ENCODE results near the gene KDM2A.
"Not testable (repeated sequence)": the region's sequence is repeated elsewhere in the genome, so short reads cannot be mapped to it uniquely, and the experiment has no call there.

The KDM2A gene

DNA sequence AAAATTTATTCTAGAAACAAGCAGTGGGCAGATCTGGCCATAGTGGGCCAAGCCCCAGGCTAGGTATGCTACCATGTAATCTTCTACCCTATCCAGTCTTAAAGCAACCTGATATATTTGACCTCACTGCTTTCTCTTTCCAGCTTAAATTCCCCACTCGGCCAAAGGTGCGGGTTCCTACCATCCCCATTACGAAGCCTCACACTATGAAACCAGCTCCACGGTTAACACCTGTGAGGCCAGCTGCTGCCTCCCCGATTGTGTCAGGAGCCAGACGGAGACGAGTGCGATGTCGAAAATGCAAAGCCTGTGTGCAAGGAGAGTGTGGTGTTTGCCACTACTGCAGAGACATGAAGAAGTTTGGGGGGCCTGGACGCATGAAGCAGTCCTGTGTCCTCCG is 126.0 kb downstream of the KDM2A start:
- Mint-ChIP-seq H3K27me3 (no peaks in the 10 kb centered on the region), H3K4me1 (ENCODE audit: low read depth) (peaks cover 69% of the 10 kb centered on the region), H3K9me3 (no peaks in the 10 kb centered on the region), H3K36me3 (ENCODE audit: low read depth) (peaks cover 98% of the 10 kb centered on the region), H3K27ac (peak overlapping the region; percentile 60), H3K4me3 (no peak overlapping the region)
- DNase-seq = no peak

- DNase-seq = no peak
- Mint-ChIP-seq H3K36me3 (ENCODE audit: low read depth) (peaks cover 99% of the 10 kb centered on the region), H3K4me1 (ENCODE audit: low read depth) (peaks cover 80% of the 10 kb centered on the region), H3K27me3 (no peaks in the 10 kb centered on the region), H3K27ac (peak overlapping the region; percentile 73), H3K9me3 (no peaks in the 10 kb centered on the region), H3K4me3 (no peak overlapping the region)
Measured at GRCh38 chr11:67247946-67248550, 129.0 kb downstream of the KDM2A start.

DNA sequence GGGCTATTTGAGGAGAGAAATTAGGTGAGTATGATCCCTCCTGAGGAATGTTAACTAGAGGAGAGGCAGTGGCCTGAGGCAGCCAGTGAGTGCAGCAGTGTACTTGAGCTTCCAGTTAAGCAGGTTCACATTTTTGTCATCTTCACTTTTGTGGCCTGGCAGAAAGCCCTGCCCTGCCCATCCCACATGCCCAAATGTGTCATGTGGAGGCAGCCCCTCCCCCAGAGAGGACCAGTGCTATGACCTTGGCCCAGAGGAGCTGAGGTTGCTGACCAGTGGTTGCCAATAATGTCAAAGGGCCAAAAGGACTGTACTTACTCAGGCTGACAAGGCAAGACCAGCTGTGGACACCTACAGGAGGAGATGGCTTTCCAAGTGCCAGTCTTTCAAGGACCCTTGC is 129.6 kb downstream of the KDM2A start:
- Mint-ChIP-seq H3K9me3 (no peaks in the 10 kb centered on the region), H3K27ac (peak overlapping the region; percentile 73), H3K4me1 (ENCODE audit: low read depth) (peaks cover 82% of the 10 kb centered on the region), H3K4me3 (no peak overlapping the region), H3K36me3 (ENCODE audit: low read depth) (peaks cover 99% of the 10 kb centered on the region), H3K27me3 (no peaks in the 10 kb centered on the region)
- DNase-seq = no peak

GRCh38 chr11:67250059-67251043 is 131.3 kb downstream of the KDM2A start:
- no peak overlapping the region for H3K4me3 Mint-ChIP-seq
- H3K9me3 Mint-ChIP-seq = no peaks in the 10 kb centered on the region
- DNase-seq = no peak
- peaks cover 71% of the 10 kb centered on the region for H3K4me1 Mint-ChIP-seq (ENCODE audit: low read depth)
- peaks cover 99% of the 10 kb centered on the region for H3K36me3 Mint-ChIP-seq (ENCODE audit: low read depth)
- H3K27me3 Mint-ChIP-seq = no peaks in the 10 kb centered on the region
- peak overlapping the region; percentile 77 for H3K27ac Mint-ChIP-seq

DNA sequence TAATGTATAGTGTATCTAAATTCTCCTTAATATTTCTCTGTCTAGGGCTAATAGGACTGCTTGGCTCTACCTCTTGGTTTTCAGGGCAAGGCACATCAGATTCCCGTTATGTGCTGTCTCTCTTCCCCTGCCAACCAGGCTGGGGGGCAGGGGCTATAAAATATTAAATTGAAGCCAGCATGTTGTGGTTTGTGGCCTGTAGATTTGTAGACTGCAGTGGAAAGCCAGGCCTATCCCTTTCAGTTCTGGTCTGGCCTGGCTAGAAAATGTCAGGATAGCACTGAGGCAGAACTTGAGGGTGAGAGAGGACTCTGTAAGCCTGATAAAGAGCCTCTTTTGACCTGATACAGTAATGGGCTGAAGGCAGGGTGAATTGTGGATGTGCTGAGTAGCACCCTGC is 132.8 kb downstream of the KDM2A start:
- DNase-seq = no peak
- Mint-ChIP-seq H3K27me3 (no peaks in the 10 kb centered on the region), H3K27ac (peak overlapping the region; percentile 70), H3K4me3 (no peak overlapping the region), H3K9me3 (no peaks in the 10 kb centered on the region), H3K36me3 (ENCODE audit: low read depth) (peaks cover 99% of the 10 kb centered on the region), H3K4me1 (ENCODE audit: low read depth) (peaks cover 58% of the 10 kb centered on the region)

DNA sequence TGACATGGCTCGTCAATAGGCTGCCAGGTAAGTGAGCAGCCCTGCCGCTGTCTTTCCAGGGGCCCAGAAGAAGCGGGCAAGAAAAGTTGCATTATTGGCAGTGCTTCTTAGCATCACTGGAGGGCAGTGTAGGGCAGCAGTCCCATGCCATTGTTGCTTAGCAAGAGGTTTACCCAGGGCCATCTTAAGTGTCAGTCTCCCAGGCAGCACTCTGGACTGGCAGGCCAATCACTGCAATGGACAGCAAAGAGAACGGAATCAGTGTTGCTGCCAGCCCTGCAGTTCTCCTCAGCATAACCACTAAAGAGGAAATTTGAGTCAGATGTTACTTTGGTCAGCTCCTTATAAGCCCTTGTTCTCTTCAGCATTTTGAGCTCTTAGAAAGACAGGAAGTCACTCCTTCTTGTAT is 133.8 kb downstream of the KDM2A start:
- no peak overlapping the region for H3K4me3 Mint-ChIP-seq
- H3K27me3 Mint-ChIP-seq = no peaks in the 10 kb centered on the region
- DNase-seq = no peak
- H3K36me3 Mint-ChIP-seq (ENCODE audit: low read depth) = peaks cover 99% of the 10 kb centered on the region
- peak overlapping the region; percentile 70 for H3K27ac Mint-ChIP-seq
- no peaks in the 10 kb centered on the region for H3K9me3 Mint-ChIP-seq
- H3K4me1 Mint-ChIP-seq (ENCODE audit: low read depth) = peaks cover 57% of the 10 kb centered on the region

GRCh38 chr11:67253872-67254624 is 135.0 kb downstream of the KDM2A start:
- peak overlapping the region; percentile 70 for H3K27ac Mint-ChIP-seq

GRCh38 chr11:67254798-67255197 is 135.7 kb downstream of the KDM2A start:
- peak overlapping the region; percentile 70 for H3K27ac Mint-ChIP-seq
- H3K27me3 Mint-ChIP-seq = no peaks in the 10 kb centered on the region
- no peaks in the 10 kb centered on the region for H3K9me3 Mint-ChIP-seq
- H3K4me1 Mint-ChIP-seq (ENCODE audit: low read depth) = peaks cover 42% of the 10 kb centered on the region
- peaks cover 79% of the 10 kb centered on the region for H3K36me3 Mint-ChIP-seq (ENCODE audit: low read depth)
- no peak overlapping the region for H3K4me3 Mint-ChIP-seq
- DNase-seq = no peak

More at GRCh38 chr11:67253872-67254624, 135.0 kb downstream of the KDM2A start:
- H3K4me1 Mint-ChIP-seq (ENCODE audit: low read depth) = peaks cover 47% of the 10 kb centered on the region
- no peaks in the 10 kb centered on the region for H3K27me3 Mint-ChIP-seq
- no peak for DNase-seq
- no peak overlapping the region for H3K4me3 Mint-ChIP-seq
- peaks cover 86% of the 10 kb centered on the region for H3K36me3 Mint-ChIP-seq (ENCODE audit: low read depth)
- no peaks in the 10 kb centered on the region for H3K9me3 Mint-ChIP-seq

DNA sequence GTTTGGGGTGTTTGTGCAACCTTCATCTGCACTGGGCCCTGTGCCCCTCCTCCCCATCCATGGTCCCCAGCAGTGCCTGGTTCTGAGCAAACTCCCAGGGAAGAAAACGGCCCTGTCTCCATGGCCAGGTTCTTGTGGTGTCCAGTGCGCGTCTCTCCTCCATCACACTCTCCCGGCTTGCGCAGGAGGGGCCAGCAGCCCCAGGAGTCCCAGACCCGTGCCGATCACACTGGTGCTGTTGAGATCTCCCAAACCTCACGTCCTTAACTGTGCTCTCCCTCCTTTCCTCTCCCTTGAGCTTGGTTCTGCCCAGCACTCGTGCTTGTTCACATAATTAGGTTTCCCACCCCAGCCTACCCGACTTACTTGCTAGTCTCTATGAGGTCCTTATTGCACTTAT is 136.3 kb downstream of the KDM2A start:
- Mint-ChIP-seq H3K27ac (peak overlapping the region; percentile 70), H3K4me3 (no peak overlapping the region), H3K4me1 (ENCODE audit: low read depth) (peaks cover 38% of the 10 kb centered on the region), H3K27me3 (no peaks in the 10 kb centered on the region), H3K9me3 (no peaks in the 10 kb centered on the region), H3K36me3 (ENCODE audit: low read depth) (peaks cover 73% of the 10 kb centered on the region)
- no peak for DNase-seq

DNA sequence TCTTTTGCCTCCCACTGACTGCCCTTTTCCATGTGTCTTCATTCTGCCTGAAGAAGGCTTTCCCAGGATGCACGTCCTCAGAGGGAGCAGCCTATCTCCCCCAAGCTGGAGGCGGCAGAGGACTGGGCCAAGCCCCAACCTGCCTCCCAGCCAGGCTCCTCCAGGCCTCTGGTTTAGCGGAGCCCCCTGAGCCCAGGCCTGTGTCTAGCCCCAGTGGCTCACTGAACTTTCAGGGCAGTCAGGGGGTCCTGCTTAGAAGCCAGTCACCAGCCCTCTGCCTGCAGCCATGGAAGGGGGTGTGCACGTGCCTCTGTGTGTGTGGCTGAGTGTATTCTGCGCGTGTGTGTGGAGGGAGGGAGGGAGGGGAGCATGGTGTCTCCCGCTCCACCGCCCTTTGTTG is 136.8 kb downstream of the KDM2A start:
- Mint-ChIP-seq H3K27ac (peak overlapping the region; percentile 70), H3K27me3 (no peaks in the 10 kb centered on the region), H3K9me3 (no peaks in the 10 kb centered on the region), H3K36me3 (ENCODE audit: low read depth) (peaks cover 68% of the 10 kb centered on the region), H3K4me3 (no peak overlapping the region), H3K4me1 (ENCODE audit: low read depth) (peaks cover 33% of the 10 kb centered on the region)
- no peak for DNase-seq

DNA sequence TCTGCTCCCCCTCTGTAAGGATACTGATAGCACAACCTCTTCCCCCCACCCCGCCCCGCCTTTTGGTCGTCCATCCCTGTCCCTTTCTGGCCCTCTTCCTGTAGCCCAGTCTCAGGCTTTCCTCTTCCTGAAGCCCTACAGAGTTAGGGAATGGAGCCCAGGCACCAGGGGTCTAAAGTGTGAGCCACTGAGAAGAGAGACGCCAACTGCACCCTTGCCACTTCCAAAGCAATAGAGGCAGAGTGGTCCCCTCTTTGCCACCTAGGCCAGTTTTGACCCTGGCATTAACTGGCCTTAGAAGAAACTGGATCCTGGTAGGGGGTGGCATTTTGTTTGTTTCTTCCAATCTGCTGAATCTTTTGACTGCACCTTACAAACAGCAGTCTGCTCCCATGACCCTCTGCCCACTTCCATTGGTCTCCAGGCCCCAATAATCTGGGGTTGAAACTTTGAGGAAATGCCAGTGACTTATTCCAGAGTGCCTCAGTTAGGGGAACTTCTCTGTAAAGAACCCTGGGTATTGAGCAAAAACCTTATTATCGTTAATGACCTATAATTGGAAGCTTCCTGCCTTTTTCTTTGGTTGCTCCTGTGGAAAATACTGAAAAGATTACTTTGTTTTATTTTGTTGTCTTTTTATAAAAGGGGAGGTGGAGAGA is 137.5 kb downstream of the KDM2A start:
- Mint-ChIP-seq H3K4me3 (no peak overlapping the region), H3K9me3 (no peaks in the 10 kb centered on the region), H3K4me1 (ENCODE audit: low read depth) (peaks cover 33% of the 10 kb centered on the region), H3K36me3 (ENCODE audit: low read depth) (peaks cover 61% of the 10 kb centered on the region), H3K27me3 (no peaks in the 10 kb centered on the region), H3K27ac (peak overlapping the region; percentile 78)
- DNase-seq = no peak

- H3K27me3 Mint-ChIP-seq = no peaks in the 10 kb centered on the region
- H3K9me3 Mint-ChIP-seq = no peaks in the 10 kb centered on the region
- no peak overlapping the region for H3K4me3 Mint-ChIP-seq
- peaks cover 48% of the 10 kb centered on the region for H3K4me1 Mint-ChIP-seq (ENCODE audit: low read depth)
- peaks cover 23% of the 10 kb centered on the region for H3K36me3 Mint-ChIP-seq (ENCODE audit: low read depth)
- H3K27ac Mint-ChIP-seq = no peak overlapping the region
- DNase-seq = peak; percentile 29
Measured at GRCh38 chr11:67260406-67260805, 141.3 kb downstream of the KDM2A start.

GRCh38 chr11:67260885-67261639 is 142.0 kb downstream of the KDM2A start:
- H3K36me3 Mint-ChIP-seq (ENCODE audit: low read depth) = peaks cover 16% of the 10 kb centered on the region
- H3K27ac Mint-ChIP-seq = peak overlapping the region; percentile 45
- H3K27me3 Mint-ChIP-seq, H3K9me3 Mint-ChIP-seq: not testable (repeated sequence)
- H3K4me1 Mint-ChIP-seq (ENCODE audit: low read depth) = peaks cover 54% of the 10 kb centered on the region
- peak; percentile 76 for DNase-seq
- H3K4me3 Mint-ChIP-seq = peak overlapping the region; percentile 63

DNA sequence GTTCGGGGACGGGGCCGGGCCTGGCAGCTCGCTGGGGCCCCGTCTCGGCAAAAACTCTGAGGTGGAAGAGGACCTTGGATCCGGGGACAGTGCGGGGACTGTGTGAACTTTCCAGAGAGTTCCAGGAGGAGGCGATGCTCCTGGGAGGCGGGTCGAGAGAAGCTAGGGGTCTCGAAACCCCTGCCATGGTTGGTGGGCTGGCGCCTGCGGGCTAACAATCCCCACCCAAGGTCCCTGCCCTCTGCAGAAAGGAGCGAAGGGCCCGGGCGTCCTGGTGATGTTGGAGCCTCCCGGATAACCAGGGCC is 142.5 kb downstream of the KDM2A start:
- Mint-ChIP-seq H3K4me1 (ENCODE audit: low read depth) (peaks cover 55% of the 10 kb centered on the region), H3K27me3 (no peaks in the 10 kb centered on the region), H3K9me3 (no peaks in the 10 kb centered on the region), H3K36me3 (ENCODE audit: low read depth) (peaks cover 11% of the 10 kb centered on the region), H3K27ac (peak overlapping the region; percentile 13), H3K4me3 (peak overlapping the region; percentile 63)
- no peak for DNase-seq

Data from activated T-cell treated with anti-CD3 and anti-CD28 coated beads, Interleukin-2, amount 50 U/mL, for 24 hours (primary cell).